DND-41 (cell line): ENCODE data around the gene DCHS1.

Experiments used
- ATAC-seq: fragments of 200-7000 bp; cut with Tn5 transposase; 3 replicates; pipeline ENCODE4 v1.9.1; 2021; ENCODE audit warnings: low read depth; ENCODE audit not compliant: insufficient read depth
- DNase-seq: peaks from one replicate; pipeline ENCODE4 v3.0.0-alpha.2; 2020
- H2AFZ ChIP-seq: 2 replicates; pipeline ENCODE4 v1.6.0; 2012; ENCODE audit warnings: low read depth, low read length
- H3K27ac ChIP-seq: 2 replicates; pipeline ENCODE4 v1.5.1; 2012; ENCODE audit warnings: low read length, inconsistent platforms
- H3K27me3 ChIP-seq: fragments of 200-600 bp; sonication (generic); 2 replicates; pipeline ENCODE4 v1.6.0; 2012; ENCODE audit warnings: low read length, mild to moderate bottlenecking, inconsistent platforms; ENCODE audit not compliant: insufficient read depth, poor library complexity
- H3K36me3 ChIP-seq: 2 replicates; pipeline ENCODE4 v1.5.1; 2012; ENCODE audit warnings: low read length, inconsistent platforms; ENCODE audit not compliant: insufficient read depth
- H3K4me1 ChIP-seq: 2 replicates; pipeline ENCODE4 v1.5.1; 2012; ENCODE audit warnings: mild to moderate bottlenecking, low read length; ENCODE audit not compliant: insufficient read depth
- H3K4me2 ChIP-seq: 2 replicates; pipeline ENCODE4 v1.6.0; 2012; ENCODE audit warnings: mild to moderate bottlenecking, moderate library complexity, low read length, inconsistent platforms; ENCODE audit not compliant: insufficient read depth
- H3K4me3 ChIP-seq, 2 experiments: fragments of 200-600 bp in 1 of 2; shearing (Covaris generic) in 1 of 2; 2 replicates each; pipeline ENCODE4 v1.5.1; 2012 to 2016; ENCODE audit warnings: inconsistent platforms in 2 of 2, low read length in 2 of 2, mild to moderate bottlenecking in 2 of 2, low read depth in 1 of 2, moderate library complexity in 1 of 2
- H3K79me2 ChIP-seq: 2 replicates; pipeline ENCODE4 v1.6.0; 2012; ENCODE audit warnings: low read length, inconsistent platforms; ENCODE audit not compliant: insufficient read depth
- H3K9ac ChIP-seq: 2 replicates; pipeline ENCODE4 v1.6.0; 2012; ENCODE audit warnings: low read depth, mild to moderate bottlenecking, inconsistent platforms, low read length, moderate library complexity
- H3K9me3 ChIP-seq: 2 replicates; pipeline ENCODE4 v1.5.1; 2012; ENCODE audit warnings: low read length, moderate library complexity, mild to moderate bottlenecking, inconsistent platforms; ENCODE audit not compliant: insufficient read depth, severe bottlenecking
- H4K20me1 ChIP-seq: 2 replicates; pipeline ENCODE4 v1.6.0; 2012; ENCODE audit warnings: low read length; ENCODE audit not compliant: insufficient read depth
- EZH2 ChIP-seq: IDR thresholded peaks from 3 replicates; pipeline ENCODE4 v1.6.1; 2012; ENCODE audit warnings: borderline replicate concordance, low read depth, mild to moderate bottlenecking, moderate library complexity, low read length, inconsistent platforms; ENCODE audit not compliant: severe bottlenecking
- TF ChIP-seq, protein P1 (sequence below): IDR thresholded peaks from 2 replicates; pipeline ENCODE4 v1.5.1; 2012; ENCODE audit warnings: borderline replicate concordance, low read length, moderate library complexity, mild to moderate bottlenecking; ENCODE audit not compliant: poor library complexity, severe bottlenecking; ENCODE audit errors: extremely low read depth

The DCHS1 gene

GRCh38 chr11:6636480-6636879 is 19.1 kb downstream of the DCHS1 start:
- no peak overlapping the region for H3K9ac ChIP-seq
- ATAC-seq (no peak), DNase-seq (no peak)
- no peaks in the 10 kb centered on the region for H3K4me1 ChIP-seq
- H4K20me1 ChIP-seq: no peaks in the 10 kb centered on the region
- no peak overlapping the region for H3K4me3 ChIP-seq
- H3K9me3 ChIP-seq: no peaks in the 10 kb centered on the region
- TF ChIP-seq EZH2: no peak
- TF ChIP-seq, protein P1, sequence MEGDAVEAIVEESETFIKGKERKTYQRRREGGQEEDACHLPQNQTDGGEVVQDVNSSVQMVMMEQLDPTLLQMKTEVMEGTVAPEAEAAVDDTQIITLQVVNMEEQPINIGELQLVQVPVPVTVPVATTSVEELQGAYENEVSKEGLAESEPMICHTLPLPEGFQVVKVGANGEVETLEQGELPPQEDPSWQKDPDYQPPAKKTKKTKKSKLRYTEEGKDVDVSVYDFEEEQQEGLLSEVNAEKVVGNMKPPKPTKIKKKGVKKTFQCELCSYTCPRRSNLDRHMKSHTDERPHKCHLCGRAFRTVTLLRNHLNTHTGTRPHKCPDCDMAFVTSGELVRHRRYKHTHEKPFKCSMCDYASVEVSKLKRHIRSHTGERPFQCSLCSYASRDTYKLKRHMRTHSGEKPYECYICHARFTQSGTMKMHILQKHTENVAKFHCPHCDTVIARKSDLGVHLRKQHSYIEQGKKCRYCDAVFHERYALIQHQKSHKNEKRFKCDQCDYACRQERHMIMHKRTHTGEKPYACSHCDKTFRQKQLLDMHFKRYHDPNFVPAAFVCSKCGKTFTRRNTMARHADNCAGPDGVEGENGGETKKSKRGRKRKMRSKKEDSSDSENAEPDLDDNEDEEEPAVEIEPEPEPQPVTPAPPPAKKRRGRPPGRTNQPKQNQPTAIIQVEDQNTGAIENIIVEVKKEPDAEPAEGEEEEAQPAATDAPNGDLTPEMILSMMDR: no peak
- H3K27me3 ChIP-seq: no peaks in the 10 kb centered on the region
- no peaks in the 10 kb centered on the region for H3K36me3 ChIP-seq
- no peak overlapping the region for H2AFZ ChIP-seq
- no peak overlapping the region for H3K27ac ChIP-seq
- no peaks in the 10 kb centered on the region for H3K79me2 ChIP-seq
- no peak overlapping the region for H3K4me2 ChIP-seq

DNA sequence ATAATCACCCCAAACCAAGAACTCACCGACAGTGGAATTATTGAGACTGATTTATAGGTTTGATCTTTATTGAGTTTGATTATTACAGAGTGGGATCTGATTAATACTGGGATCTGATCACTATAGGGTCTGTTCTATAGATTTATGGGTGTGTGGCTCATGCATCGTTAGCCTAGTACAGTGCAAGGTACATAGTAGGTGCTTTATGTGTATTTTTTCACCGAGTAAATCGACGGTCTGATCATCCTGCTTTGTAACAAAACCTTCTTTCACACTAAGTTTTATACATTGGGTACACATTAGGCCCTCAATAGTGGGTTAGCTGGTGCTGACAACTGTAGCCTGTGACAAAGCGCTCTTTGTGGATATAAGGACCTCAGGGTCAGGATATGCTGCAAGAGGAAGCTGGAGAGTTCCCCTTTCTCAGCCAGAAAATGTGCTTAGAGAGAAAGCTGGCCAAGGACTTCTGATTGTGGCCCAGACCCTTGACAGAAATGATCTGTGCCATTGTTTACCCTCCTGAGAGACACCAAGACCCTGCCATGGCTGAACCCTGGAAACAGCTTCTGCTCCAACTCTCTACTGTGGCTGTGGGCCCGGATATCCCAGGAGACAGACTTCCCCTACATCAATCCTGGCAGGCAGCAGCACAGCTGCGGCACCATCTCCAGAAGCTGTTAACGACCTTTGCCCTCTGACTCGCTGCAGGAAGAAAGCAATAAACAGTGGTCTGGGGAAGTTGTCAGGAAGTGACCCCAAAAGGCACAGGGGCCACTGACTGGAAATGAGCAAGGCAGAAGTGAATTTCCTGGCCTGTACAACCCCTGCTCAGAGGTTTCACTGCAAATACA is 20.3 kb downstream of the DCHS1 start:
- Histone ChIP-seq H3K4me2 (no peak overlapping the region), H4K20me1 (no peaks in the 10 kb centered on the region), H3K4me3 (no peak overlapping the region), H3K4me1 (no peaks in the 10 kb centered on the region), H3K9me3 (no peaks in the 10 kb centered on the region), H3K79me2 (no peaks in the 10 kb centered on the region), H3K9ac (no peak overlapping the region), H3K27ac (no peak overlapping the region), H2AFZ (no peak overlapping the region), H3K27me3 (no peaks in the 10 kb centered on the region), H3K36me3 (no peaks in the 10 kb centered on the region)
- TF ChIP-seq EZH2: no peak
- TF ChIP-seq, protein P1: no peak
- ATAC-seq (no peak), DNase-seq (no peak)

GRCh38 chr11:6634534-6634933 is 21.1 kb downstream of the DCHS1 start:
- no peak for ATAC-seq
- H3K4me1 ChIP-seq: no peaks in the 10 kb centered on the region
- no peak for TF ChIP-seq EZH2
- TF ChIP-seq, protein P1: no peak

More at GRCh38 chr11:6634534-6634933, 21.1 kb downstream of the DCHS1 start:
- Histone ChIP-seq H3K9ac (no peak overlapping the region), H3K36me3 (no peaks in the 10 kb centered on the region), H3K27ac (no peak overlapping the region), H4K20me1 (no peaks in the 10 kb centered on the region), H3K79me2 (no peaks in the 10 kb centered on the region), H3K4me2 (no peak overlapping the region), H3K27me3 (no peaks in the 10 kb centered on the region), H3K9me3 (no peaks in the 10 kb centered on the region), H2AFZ (no peak overlapping the region), H3K4me3 (no peak overlapping the region)
- no peak for DNase-seq
